GM21526 (cell line): ENCODE data around the gene ERF.

ENCODE experiments used
- ATAC-seq: cut with Tn5 transposase; IDR thresholded peaks from one replicate; pipeline ENCODE4 v1.9.1; 2021; ENCODE audit warnings: moderate library complexity; ENCODE audit not compliant: unreplicated experiment, low FRiP score

Gene ERF

DNA sequence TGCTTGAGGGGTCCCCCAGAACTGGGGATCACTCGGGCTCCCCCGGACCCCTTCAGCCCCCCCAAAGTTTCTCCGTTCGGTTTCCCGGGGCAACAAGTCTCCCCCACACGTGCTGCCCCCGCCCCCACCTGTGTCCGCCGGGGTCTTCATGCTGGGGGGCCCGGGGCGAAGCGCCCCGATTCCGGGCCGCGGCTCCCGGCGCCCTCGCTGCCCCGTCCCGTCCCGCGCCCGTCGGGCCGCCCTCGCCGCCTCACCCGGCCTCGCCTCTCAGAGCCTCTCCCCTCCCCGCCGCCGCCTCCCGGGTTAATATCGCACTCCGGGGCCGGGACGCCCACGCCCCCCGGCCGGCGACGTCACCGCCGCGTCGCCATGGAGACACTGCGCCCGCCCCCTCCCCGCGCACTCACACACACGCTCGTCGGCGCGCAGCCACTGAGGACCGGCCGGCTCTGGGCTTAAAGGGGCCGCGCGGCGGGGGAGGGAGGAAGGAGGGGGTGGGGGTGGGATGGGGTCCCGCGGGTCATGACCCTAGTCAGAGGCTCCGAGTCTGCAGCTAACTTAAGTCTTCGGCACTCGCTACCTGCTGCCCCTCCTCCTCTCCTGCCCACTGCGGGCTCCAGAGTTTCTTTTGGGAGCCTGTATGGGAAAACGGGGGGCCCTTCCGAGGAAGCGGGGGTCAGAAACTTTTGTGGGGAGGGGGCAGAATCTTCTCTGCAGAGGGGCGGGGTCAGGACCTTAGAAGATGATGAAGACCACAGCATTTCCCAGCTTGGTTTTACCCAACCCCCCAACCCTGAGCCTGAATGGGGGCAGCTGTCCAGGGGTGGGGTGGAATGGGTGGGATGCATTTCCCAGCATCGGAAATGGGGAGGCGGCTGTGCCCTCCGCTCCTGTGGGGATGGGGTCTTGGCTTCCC lies at the start of gene ERF:
TSS of gene ERF (minus strand) at position 279 of the 916 bp plus-strand sequence. CDS start at position 150, 129 bp downstream.
- ATAC-seq = no peak

- no peak for ATAC-seq
These were observed 48.9 kb upstream of the ERF start for GRCh38 chr19:42303876-42304275.

- ATAC-seq = no peak
These were observed 48.2 kb upstream of the ERF start for GRCh38 chr19:42303101-42303464.

DNA sequence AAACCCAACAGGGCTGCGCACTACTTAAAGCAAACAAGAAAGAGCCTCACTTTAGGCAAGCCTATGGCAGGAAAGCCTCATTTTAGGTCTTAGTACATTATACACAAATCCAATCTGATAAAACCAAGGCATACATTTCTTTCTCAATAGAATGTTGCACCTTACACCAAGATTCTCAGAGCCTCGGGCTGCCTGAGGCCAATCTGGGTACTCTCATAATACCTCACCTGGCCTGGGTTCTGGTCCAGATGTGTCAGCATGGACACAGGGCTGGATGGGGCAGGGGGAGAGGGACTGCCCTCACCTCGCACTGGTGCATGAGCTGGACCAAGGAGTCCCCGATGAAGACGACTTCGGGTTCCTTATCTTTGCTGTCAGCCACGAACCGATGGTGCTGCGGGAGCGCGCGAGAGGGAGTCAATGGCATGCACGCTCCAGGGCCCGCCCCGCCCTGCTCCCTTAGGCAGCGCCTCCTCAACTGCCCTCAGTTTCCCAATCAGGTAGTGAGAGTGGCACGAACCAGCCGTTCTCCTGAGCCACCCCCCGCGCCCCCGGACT lies 46.8 kb upstream of the ERF start, which contains the start of gene PRR19:
TSS of gene PRR19 (plus strand) at position 487 of the 558 bp plus-strand sequence. CDS start 7,453 bp downstream, outside the sequence.
- no peak for ATAC-seq

GRCh38 chr19:42297039-42297438 lies 42.1 kb upstream of the ERF start:
- no peak for ATAC-seq

DNA sequence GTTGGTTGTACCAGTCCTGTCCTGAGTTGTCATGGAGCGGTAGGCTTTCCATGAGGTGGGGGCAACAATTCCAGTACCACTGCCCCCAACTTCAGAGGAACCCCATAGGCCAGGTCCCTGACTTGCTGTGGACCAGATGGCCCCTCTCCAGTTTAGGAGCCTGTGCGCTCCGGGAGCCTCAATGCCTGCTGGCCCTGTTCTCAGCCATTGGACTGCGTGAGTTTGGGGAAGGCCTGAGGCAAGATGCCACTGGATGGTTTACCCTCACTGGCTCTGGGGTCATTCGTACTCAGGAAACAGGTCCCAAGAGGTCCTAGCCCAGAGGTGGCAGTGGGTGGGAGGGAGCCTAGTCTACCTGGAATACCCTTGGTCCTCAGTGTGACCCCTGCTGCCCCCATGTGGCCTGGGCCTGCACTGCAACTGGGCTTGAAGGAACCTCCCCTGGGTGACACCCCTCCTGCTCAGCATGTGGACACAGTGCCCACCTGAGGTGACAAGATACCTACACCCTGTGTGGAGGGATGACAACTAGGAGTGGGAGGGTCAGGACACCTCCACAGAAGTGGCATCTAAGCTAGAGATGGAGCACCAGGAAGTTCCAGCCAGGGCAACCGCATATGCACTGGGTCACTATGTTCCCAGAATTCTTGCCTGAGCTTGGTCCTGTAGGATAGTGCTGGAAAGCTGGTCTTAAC lies 41.0 kb upstream of the ERF start:
- no peak for ATAC-seq

DNA sequence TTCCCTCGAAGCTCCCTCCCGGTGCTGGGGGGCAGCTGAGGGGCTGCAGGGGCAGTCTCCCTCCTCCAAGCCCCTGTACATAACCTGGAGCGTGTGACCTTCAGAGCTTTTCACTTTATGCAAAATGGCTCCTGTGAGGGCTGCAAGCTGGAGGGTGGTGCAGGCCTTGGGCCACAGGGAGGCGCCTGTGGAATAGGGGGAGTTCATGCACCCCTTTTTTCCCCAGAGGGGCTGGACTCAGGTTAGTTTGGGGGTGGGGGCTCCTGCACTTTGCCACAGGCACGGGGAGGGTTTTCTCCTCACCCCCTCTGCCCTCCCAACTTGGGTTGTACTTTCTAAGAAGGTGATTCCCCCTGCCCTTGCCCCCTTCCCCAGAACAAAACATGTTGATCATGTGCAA lies 40.4 kb upstream of the ERF start:
- ATAC-seq = no peak

GRCh38 chr19:42294471-42295137 lies 39.7 kb upstream of the ERF start:
- no peak for ATAC-seq

- ATAC-seq = no peak
These were observed 39.0 kb upstream of the ERF start for GRCh38 chr19:42293948-42294347.

- ATAC-seq = no peak
These were observed 38.6 kb upstream of the ERF start for GRCh38 chr19:42293540-42293939.

- no peak for ATAC-seq
These were observed 38.0 kb upstream of the ERF start for GRCh38 chr19:42292963-42293362.

DNA sequence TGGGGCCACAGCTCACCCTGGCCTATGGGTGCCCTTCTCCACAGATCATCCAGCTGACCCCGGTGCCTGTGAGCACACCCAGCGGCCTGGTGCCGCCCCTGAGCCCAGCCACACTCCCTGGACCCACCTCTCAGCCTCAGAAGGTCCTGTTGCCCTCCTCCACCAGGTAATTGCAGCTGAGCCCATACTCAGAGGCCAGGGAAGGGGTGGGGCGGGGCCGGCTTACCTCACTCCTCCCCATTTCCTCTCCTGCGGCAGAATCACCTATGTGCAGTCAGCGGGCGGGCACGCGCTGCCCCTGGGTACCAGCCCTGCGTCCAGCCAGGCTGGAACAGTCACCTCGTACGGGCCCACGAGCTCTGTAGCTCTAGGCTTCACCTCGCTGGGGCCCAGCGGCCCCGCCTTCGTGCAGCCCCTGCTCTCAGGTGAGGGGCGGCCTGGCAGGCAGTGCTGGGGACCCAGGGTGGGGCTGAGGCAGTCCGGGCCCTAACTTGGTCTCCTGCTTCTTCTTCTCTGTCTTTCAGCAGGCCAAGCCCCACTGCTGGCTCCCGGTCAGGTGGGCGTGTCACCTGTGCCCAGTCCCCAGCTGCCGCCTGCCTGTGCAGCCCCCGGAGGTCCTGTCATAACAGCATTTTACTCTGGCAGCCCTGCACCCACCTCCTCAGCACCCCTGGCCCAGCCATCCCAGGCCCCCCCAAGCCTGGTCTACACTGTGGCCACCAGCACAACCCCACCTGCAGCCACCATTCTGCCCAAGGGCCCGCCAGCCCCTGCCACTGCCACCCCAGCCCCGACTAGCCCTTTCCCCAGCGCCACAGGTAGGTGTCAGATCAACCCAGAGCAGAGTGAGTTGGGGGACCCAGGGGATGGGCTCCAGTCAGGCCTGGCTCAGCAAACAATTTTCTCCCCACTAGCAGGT lies 37.4 kb upstream of the ERF start:
- ATAC-seq = no peak

DNA sequence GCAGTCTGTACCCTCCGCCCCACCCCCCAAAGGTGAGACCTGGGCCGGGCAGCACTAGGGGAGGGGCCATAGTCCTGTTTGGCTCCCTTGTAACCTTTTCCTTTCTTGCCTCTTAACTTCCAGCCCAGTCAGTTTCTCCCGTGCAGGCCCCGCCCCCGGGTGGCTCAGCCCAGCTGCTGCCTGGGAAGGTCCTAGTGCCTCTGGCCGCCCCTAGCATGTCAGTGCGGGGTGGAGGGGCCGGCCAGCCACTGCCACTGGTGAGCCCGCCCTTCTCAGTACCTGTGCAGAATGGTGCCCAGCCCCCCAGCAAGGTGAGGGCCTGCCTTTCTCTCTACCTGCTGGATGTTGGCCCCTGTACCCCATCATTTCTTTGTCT lies 36.5 kb upstream of the ERF start:
- ATAC-seq = no peak

DNA sequence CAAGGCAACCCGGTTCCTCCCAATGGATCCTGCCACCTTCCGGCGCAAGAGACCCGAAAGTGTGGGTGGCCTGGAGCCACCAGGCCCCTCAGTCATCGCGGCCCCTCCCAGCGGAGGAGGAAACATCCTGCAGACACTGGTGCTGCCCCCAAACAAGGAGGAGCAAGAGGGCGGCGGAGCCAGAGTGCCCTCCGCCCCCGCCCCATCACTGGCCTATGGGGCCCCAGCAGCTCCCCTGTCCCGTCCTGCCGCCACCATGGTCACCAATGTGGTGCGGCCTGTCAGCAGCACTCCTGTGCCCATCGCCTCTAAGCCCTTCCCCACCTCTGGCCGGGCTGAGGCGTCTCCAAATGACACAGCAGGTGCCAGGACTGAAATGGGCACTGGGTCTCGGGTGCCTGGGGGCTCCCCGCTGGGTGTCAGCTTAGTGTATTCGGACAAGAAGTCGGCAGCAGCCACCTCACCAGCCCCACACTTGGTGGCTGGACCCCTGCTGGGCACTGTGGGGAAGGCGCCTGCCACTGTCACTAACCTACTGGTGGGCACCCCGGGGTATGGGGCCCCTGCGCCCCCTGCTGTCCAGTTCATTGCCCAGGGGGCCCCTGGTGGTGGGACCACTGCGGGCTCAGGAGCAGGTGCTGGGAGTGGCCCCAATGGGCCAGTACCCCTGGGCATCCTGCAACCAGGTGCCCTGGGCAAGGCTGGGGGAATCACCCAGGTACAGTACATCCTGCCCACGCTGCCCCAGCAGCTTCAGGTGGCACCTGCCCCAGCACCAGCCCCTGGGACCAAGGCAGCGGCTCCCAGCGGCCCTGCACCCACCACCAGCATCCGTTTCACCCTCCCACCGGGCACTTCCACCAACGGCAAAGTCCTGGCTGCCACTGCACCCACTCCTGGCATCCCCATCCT lies 35.9 kb upstream of the ERF start:
- ATAC-seq = no peak

DNA sequence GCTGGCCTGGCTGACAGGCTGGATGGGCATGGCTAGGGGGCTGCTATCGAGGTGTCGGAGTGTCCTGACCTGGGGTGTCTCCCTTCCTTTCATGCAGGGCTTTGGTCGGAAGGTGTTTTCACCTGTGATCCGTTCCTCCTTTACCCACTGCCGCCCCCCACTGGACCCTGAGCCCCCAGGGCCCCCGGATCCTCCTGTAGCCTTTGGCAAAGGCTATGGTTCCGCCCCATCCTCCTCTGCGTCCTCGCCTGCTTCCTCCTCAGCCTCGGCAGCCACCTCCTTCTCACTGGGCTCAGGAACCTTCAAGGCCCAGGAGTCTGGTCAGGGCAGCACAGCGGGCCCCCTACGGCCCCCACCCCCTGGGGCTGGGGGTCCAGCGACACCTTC lies 35.2 kb upstream of the ERF start:
- no peak for ATAC-seq

DNA sequence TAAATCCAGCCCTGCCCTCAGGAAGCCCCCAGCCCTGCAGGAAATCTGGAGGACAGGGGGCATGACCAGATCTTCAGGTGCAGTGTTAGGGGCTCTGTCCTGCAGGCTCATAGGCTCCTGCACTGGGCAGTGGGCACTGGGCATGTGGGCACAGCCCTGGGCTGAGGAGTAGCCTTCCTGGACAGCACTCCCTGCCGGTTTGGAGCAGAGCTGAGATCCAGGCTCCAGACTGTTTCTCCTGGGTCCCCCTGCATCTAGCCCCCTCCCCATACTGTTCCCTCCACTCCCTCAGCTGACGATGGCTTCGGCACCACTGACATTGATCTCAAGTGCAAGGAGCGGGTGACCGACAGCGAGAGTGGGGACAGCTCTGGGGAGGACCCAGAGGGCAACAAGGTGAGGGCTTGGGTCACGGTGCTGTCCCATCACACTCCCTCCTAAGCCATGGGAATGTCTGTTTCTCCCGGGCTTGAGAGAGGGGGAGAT lies 34.7 kb upstream of the ERF start:
- no peak for ATAC-seq

DNA sequence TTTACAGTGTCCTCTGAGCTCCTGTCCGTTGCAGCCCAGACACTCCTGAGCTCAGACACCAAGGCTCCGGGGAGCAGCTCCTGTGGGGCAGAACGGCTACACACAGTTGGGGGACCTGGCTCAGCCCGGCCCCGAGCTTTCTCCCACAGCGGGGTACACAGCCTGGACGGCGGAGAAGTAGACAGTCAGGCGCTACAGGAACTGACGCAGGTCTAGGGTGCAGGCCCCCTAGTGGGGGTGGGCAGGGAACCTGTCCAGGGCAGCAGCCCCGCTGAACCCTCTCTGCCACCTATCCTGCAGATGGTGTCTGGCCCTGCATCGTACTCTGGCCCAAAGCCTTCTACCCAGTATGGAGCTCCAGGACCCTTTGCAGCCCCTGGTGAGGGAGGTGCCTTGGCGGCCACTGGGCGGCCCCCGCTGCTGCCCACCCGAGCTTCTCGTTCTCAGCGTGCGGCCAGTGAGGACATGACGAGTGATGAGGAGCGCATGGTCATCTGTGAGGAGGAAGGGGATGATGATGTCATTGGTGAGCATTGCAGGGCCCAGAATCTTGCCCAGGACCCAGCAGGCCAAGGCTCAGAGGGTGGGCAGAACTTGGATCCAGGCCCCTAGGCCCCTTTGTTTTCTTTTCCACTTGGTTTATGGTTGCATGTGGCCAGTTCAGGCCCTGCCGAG lies 34.1 kb upstream of the ERF start:
- no peak for ATAC-seq

- ATAC-seq = no peak
These were observed 33.5 kb upstream of the ERF start for GRCh38 chr19:42288387-42288786.
